Inflammatory macrophage treated with lipopolysaccharide for 1 hour (primary cell): Measurements from ENCODE around the gene CACNA1G.

ENCODE experiments used
- DNase-seq, 2 donors: peaks; one replicate each; pipeline ENCODE4 v3.0.0-alpha.2; 2020 to 2022

CACNA1G gene

GRCh38 chr17:50560185-50560824 is at the start of gene CACNA1G:
CACNA1G (plus strand) TSS chr17:50560715; CDS start chr17:50561460, 745 bp downstream.
- peak; percentile 70 to 89 for DNase-seq

GRCh38 chr17:50511058-50511457 is 49.5 kb upstream of the CACNA1G start:
- DNase-seq, result peak in 1 of 2 donors; percentile 38

- no peak for DNase-seq
Measured at GRCh38 chr17:50513495-50513894, 47.0 kb upstream of the CACNA1G start.

GRCh38 chr17:50514388-50514787 is 46.1 kb upstream of the CACNA1G start:
- no peak for DNase-seq

- peak; percentile 19 to 51 for DNase-seq
Measured at GRCh38 chr17:50514936-50515702, 45.4 kb upstream of the CACNA1G start.

GRCh38 chr17:50517011-50517410 is 43.5 kb upstream of the CACNA1G start:
- no peak for DNase-seq

- DNase-seq, result no peak
Measured at GRCh38 chr17:50517504-50518383, 42.8 kb upstream of the CACNA1G start.

- no peak for DNase-seq
Measured at GRCh38 chr17:50518384-50519023, 42.0 kb upstream of the CACNA1G start.

- DNase-seq, result no peak
Measured at GRCh38 chr17:50519141-50519834, 41.2 kb upstream of the CACNA1G start.

- DNase-seq, result no peak
Measured at GRCh38 chr17:50520483-50520882, 40.0 kb upstream of the CACNA1G start.

GRCh38 chr17:50521514-50521913 is 39.0 kb upstream of the CACNA1G start:
- DNase-seq, result no peak

- DNase-seq, result no peak
Measured at GRCh38 chr17:50522766-50523165, 37.7 kb upstream of the CACNA1G start.

GRCh38 chr17:50523208-50523607 is 37.3 kb upstream of the CACNA1G start:
- no peak for DNase-seq

GRCh38 chr17:50524838-50525237 is 35.7 kb upstream of the CACNA1G start:
- DNase-seq, result no peak

GRCh38 chr17:50527155-50527762 is 33.3 kb upstream of the CACNA1G start:
- DNase-seq, result no peak

- DNase-seq, result no peak
Measured at GRCh38 chr17:50527949-50528474, 32.5 kb upstream of the CACNA1G start.

- DNase-seq, result no peak
Measured at GRCh38 chr17:50529849-50530248, 30.7 kb upstream of the CACNA1G start.

GRCh38 chr17:50531428-50532025 is 29.0 kb upstream of the CACNA1G start:
- DNase-seq, result peak in 1 of 2 donors; percentile 47

- no peak for DNase-seq
Measured at GRCh38 chr17:50532452-50533024, 28.0 kb upstream of the CACNA1G start, which contains the start of gene EPN3. EPN3 (plus strand) TSS chr17:50532735; CDS start chr17:50536557, 3,822 bp downstream.

GRCh38 chr17:50533185-50533584 is 27.3 kb upstream of the CACNA1G start:
- no peak for DNase-seq
